Lung (tissue), 12 donors: ENCODE results near the gene GP9. TPM values are rescaled to one million over a fixed set of nuclear protein-coding genes. Genes with fewer than 3 reads are reported as not detected.

Experiments used
- ATAC-seq: fragments of 200-7000 bp; cut with Tn5 transposase; one replicate; pipeline ENCODE4 v1.9.1; 2020; ENCODE audit warnings: moderate number of reproducible peaks; ENCODE audit not compliant: insufficient read depth, low FRiP score
- DNase-seq, 3 donors: peaks; one replicate each; pipeline ENCODE4 v3.0.0-alpha.2; 2013 to 2017
- H3K27ac ChIP-seq, 2 donors: one replicate each; pipeline ENCODE4 v1.5.1; 2013; ENCODE audit warnings: mild to moderate bottlenecking in 2 of 2, moderate library complexity in 2 of 2, control low read depth in 1 of 2, inconsistent platforms in 1 of 2, low read depth in 1 of 2, low read length in 1 of 2
- H3K27me3 ChIP-seq, 3 donors: one replicate each; pipeline ENCODE4 v1.5.1; 2013; ENCODE audit warnings: low read length in 2 of 3; ENCODE audit not compliant: control insufficient read depth in 3 of 3, insufficient read depth in 3 of 3
- H3K36me3 ChIP-seq, 4 donors: one replicate each; pipeline ENCODE4 v1.5.1; 2013; ENCODE audit warnings: low read length in 4 of 4, mild to moderate bottlenecking in 1 of 4, moderate library complexity in 1 of 4; ENCODE audit not compliant: control insufficient read depth in 4 of 4, insufficient read depth in 4 of 4
- H3K4me1 ChIP-seq, 5 donors: one replicate each; pipeline ENCODE4 v1.5.1; 2013; ENCODE audit warnings: low read length in 5 of 5, mild to moderate bottlenecking in 2 of 5, moderate library complexity in 1 of 5; ENCODE audit not compliant: control insufficient read depth in 5 of 5, insufficient read depth in 5 of 5
- H3K4me3 ChIP-seq: one replicate; pipeline ENCODE4 v1.5.1; 2013; ENCODE audit warnings: mild to moderate bottlenecking, control low read depth, moderate library complexity
- H3K9ac ChIP-seq, 2 donors: one replicate each; pipeline ENCODE4 v1.5.1; 2013; ENCODE audit warnings: low read length in 2 of 2, control low read depth in 1 of 2; ENCODE audit not compliant: insufficient read depth in 1 of 2
- H3K9me3 ChIP-seq, 4 donors: one replicate each; pipeline ENCODE4 v1.5.1; 2013; ENCODE audit warnings: low read length in 3 of 4, mild to moderate bottlenecking in 1 of 4, moderate library complexity in 1 of 4; ENCODE audit not compliant: control insufficient read depth in 4 of 4, insufficient read depth in 3 of 4
- CTCF ChIP-seq: IDR thresholded peaks from 2 replicates; pipeline ENCODE4 v1.5.1; 2012; ENCODE audit warnings: mild to moderate bottlenecking; ENCODE audit errors: control extremely low read depth, extremely low read depth
- WGBS, 2 donors: extraction: QIAGEN DNeasy Blood & Tissue Kit; methylation state at CpG; one replicate each; pipeline ENCODE4 v1.1.7; 2013; 5-methylcytosine and 5-hydroxymethylcytosine counted together
- polyA plus RNA-seq, 2 donors: library from polyadenylated mRNA; stranded (reverse); fragments of 200-250 nt; gene quantifications; one replicate each; pipeline ENCODE4 v1.2.1, GENCODE V29; 2013
- total RNA-seq, 2 donors: library from RNA; depleted of rRNA in 1 of 2; stranded (reverse); fragments of >200 nt in 1 of 2; gene quantifications; one replicate each; pipeline ENCODE4 v1.2.1, GENCODE V29; 2014 to 2021
- donor health status: control.
- donor health status: control.
- donor health status: Bipolar disorder and iron deficiency.
- donor health status: healthy.
- donor health status: DM: yes; HTN: yes; CAD: no.

GP9 gene
- total and polyA plus RNA-seq, 4 donors: 0.40 to 6.2 (median 2.2) TPM

GRCh38 chr3:129031476-129032215, 28.9 kb upstream of the GP9 start:
- H3K27me3 ChIP-seq: no peaks in the 10 kb centered on the region
- no peak for TF ChIP-seq CTCF
- H3K9ac ChIP-seq: no peak overlapping the region
- no peak overlapping the region for H3K27ac ChIP-seq
- no peak overlapping the region for H3K4me3 ChIP-seq
- H3K4me1 ChIP-seq: peaks cover 0 to 8% (median 0%) of the 10 kb centered on the region in 5 donors
- DNase-seq (peak in 1 of 3 donors; percentile 9), ATAC-seq (no peak)
- peaks cover 0 to 12% (median 2%) of the 10 kb centered on the region in 4 donors for H3K36me3 ChIP-seq
- H3K9me3 ChIP-seq: no peaks in the 10 kb centered on the region
- WGBS, 2 donors: 79 to 89% methylated on average over 10 of the region's 10 CpGs

- no peaks in the 10 kb centered on the region for H3K27me3 ChIP-seq
- H3K4me3 ChIP-seq: no peak overlapping the region
- no peak overlapping the region for H3K9ac ChIP-seq
- no peaks in the 10 kb centered on the region for H3K9me3 ChIP-seq
- peaks cover 0 to 12% (median 2%) of the 10 kb centered on the region in 4 donors for H3K36me3 ChIP-seq
- no peak overlapping the region for H3K27ac ChIP-seq
- peaks cover 0 to 6% (median 0%) of the 10 kb centered on the region in 5 donors for H3K4me1 ChIP-seq
- ATAC-seq (no peak), DNase-seq (no peak)
- no peak for TF ChIP-seq CTCF
- WGBS, 2 donors: 75 to 92% methylated on average over 14 of the region's 14 CpGs
These were observed 27.9 kb upstream of the GP9 start for GRCh38 chr3:129032716-129033115.

- no peak for ATAC-seq
- no peak for TF ChIP-seq CTCF
- WGBS, 2 donors: 81 to 86% methylated on average over 7 of the region's 7 CpGs
These were observed 27.4 kb upstream of the GP9 start for GRCh38 chr3:129033151-129033550.

More at GRCh38 chr3:129033151-129033550, 27.4 kb upstream of the GP9 start:
- Histone ChIP-seq H3K36me3 (peaks cover 0 to 12% (median 2%) of the 10 kb centered on the region in 4 donors), H3K4me1 (peaks cover 0 to 6% (median 0%) of the 10 kb centered on the region in 5 donors), H3K9me3 (no peaks in the 10 kb centered on the region), H3K9ac (no peak overlapping the region), H3K4me3 (no peak overlapping the region), H3K27me3 (no peaks in the 10 kb centered on the region), H3K27ac (no peak overlapping the region)
- DNase-seq: no peak
